ENCODE results near the gene MEG3.
"Not testable (repeated sequence)": the region's sequence is repeated elsewhere in the genome, so short reads cannot be mapped to it uniquely, and the experiment has no call there.

MEG3 gene

GRCh38 chr14:100816286-100816949 is 9.5 kb upstream of the MEG3 start:
- Histone ChIP-seq H3K79me2 (no peaks in the 10 kb centered on the region), H3K4me3 (ENCODE audit: low read depth, low read length) (no peak overlapping the region), H3K27me3 (ENCODE audit: control insufficient read depth, insufficient read depth, low read length) (no peaks in the 10 kb centered on the region), H3K4me1 (no peaks in the 10 kb centered on the region), H2AFZ (no peak overlapping the region), H3K4me2 (ENCODE audit: low read length) (no peak overlapping the region), H3K36me3 (ENCODE audit: control insufficient read depth, insufficient read depth, low read length) (no peaks in the 10 kb centered on the region), H3K27ac (no peak overlapping the region), H3K9me3 (ENCODE audit: control insufficient read depth, low read length) (no peaks in the 10 kb centered on the region), H3K9ac (no peak overlapping the region)
- TF ChIP-seq CTCF (IDR thresholded peaks at IDR 0.05) = no peak

GRCh38 chr14:100816950-100817901 is 8.7 kb upstream of the MEG3 start:
- no peak overlapping the region for H3K27ac ChIP-seq
- H2AFZ ChIP-seq = no peak overlapping the region
- H3K9me3 ChIP-seq (ENCODE audit: control insufficient read depth, low read length) = no peaks in the 10 kb centered on the region
- no peak overlapping the region for H3K4me2 ChIP-seq (ENCODE audit: low read length)
- H3K79me2 ChIP-seq = no peaks in the 10 kb centered on the region
- no peaks in the 10 kb centered on the region for H3K36me3 ChIP-seq (ENCODE audit: control insufficient read depth, insufficient read depth, low read length)
- H3K27me3 ChIP-seq (ENCODE audit: control insufficient read depth, insufficient read depth, low read length) = no peaks in the 10 kb centered on the region
- TF ChIP-seq CTCF (IDR thresholded peaks at IDR 0.05) = no peak
- H3K4me3 ChIP-seq (ENCODE audit: low read depth, low read length) = no peak overlapping the region
- H3K9ac ChIP-seq = no peak overlapping the region
- H3K4me1 ChIP-seq = no peaks in the 10 kb centered on the region

GRCh38 chr14:100818221-100818699 is 7.7 kb upstream of the MEG3 start:
- Histone ChIP-seq H3K4me3 (ENCODE audit: low read depth, low read length) (no peak overlapping the region), H3K9ac (no peak overlapping the region), H3K27ac (no peak overlapping the region), H3K27me3 (ENCODE audit: control insufficient read depth, insufficient read depth, low read length) (no peaks in the 10 kb centered on the region), H2AFZ (no peak overlapping the region), H3K4me1 (no peaks in the 10 kb centered on the region), H3K4me2 (ENCODE audit: low read length) (no peak overlapping the region), H3K79me2 (no peaks in the 10 kb centered on the region), H3K36me3 (ENCODE audit: control insufficient read depth, insufficient read depth, low read length) (no peaks in the 10 kb centered on the region), H3K9me3 (ENCODE audit: control insufficient read depth, low read length) (no peaks in the 10 kb centered on the region)
- TF ChIP-seq CTCF (IDR thresholded peaks at IDR 0.05) = no peak

GRCh38 chr14:100818923-100819322 is 7.0 kb upstream of the MEG3 start:
- not testable (repeated sequence) for H2AFZ ChIP-seq

GRCh38 chr14:100819453-100819828 is 6.5 kb upstream of the MEG3 start:
- H2AFZ ChIP-seq = no peak overlapping the region
- H3K9me3 ChIP-seq (ENCODE audit: control insufficient read depth, low read length) = no peaks in the 10 kb centered on the region
- no peak overlapping the region for H3K9ac ChIP-seq
- H3K79me2 ChIP-seq = no peaks in the 10 kb centered on the region
- no peak for TF ChIP-seq CTCF (IDR thresholded peaks at IDR 0.05)
- H3K27ac ChIP-seq = no peak overlapping the region
- H3K4me3 ChIP-seq (ENCODE audit: low read depth, low read length) = no peak overlapping the region
- H3K4me2 ChIP-seq (ENCODE audit: low read length) = no peak overlapping the region
- H3K36me3 ChIP-seq (ENCODE audit: control insufficient read depth, insufficient read depth, low read length) = no peaks in the 10 kb centered on the region
- H3K4me1 ChIP-seq = no peaks in the 10 kb centered on the region
- no peaks in the 10 kb centered on the region for H3K27me3 ChIP-seq (ENCODE audit: control insufficient read depth, insufficient read depth, low read length)

More at GRCh38 chr14:100818923-100819322, 7.0 kb upstream of the MEG3 start:
- H3K9me3 ChIP-seq (ENCODE audit: control insufficient read depth, low read length); H3K27me3 ChIP-seq (ENCODE audit: control insufficient read depth, insufficient read depth, low read length); H3K9ac ChIP-seq; H3K27ac ChIP-seq; H3K4me1 ChIP-seq; H3K79me2 ChIP-seq; H3K4me3 ChIP-seq (ENCODE audit: low read depth, low read length); H3K36me3 ChIP-seq (ENCODE audit: control insufficient read depth, insufficient read depth, low read length); H3K4me2 ChIP-seq (ENCODE audit: low read length): not testable (repeated sequence)
